Loucy (cell line): ENCODE results near the gene LGR5.

Experiments
- H2AFZ ChIP-seq: fragments of 200-600 bp; sonication (generic); 2 replicates; pipeline ENCODE4 v1.6.0; 2016; ENCODE audit warnings: antibody characterized with exemption, mild to moderate bottlenecking, low read length, moderate library complexity
- H3F3A ChIP-seq: fragments of 200-600 bp; 2 replicates; pipeline ENCODE4 v1.6.0; 2016; ENCODE audit warnings: antibody characterized with exemption, low read depth, mild to moderate bottlenecking
- H3K27me3 ChIP-seq: fragments of 200-600 bp; sonication (generic); 2 replicates; pipeline ENCODE4 v1.6.1; 2014; ENCODE audit warnings: low read length, mild to moderate bottlenecking; ENCODE audit not compliant: insufficient read depth, poor library complexity, severe bottlenecking
- H3K36me3 ChIP-seq: fragments of 200-600 bp; sonication (generic); 2 replicates; pipeline ENCODE4 v1.6.1; 2016; ENCODE audit warnings: low read length; ENCODE audit not compliant: insufficient read depth
- H3K4me1 ChIP-seq: fragments of 200-600 bp; sonication (generic); 2 replicates; pipeline ENCODE4 v1.5.1; 2014; ENCODE audit warnings: low read length, mild to moderate bottlenecking; ENCODE audit not compliant: insufficient read depth, poor library complexity, severe bottlenecking
- H3K4me2 ChIP-seq: fragments of 200-600 bp; sonication (generic); 2 replicates; pipeline ENCODE4 v1.6.0; 2014; ENCODE audit warnings: antibody characterized with exemption, low read length, low read depth, mild to moderate bottlenecking; ENCODE audit not compliant: poor library complexity, severe bottlenecking
- H3K4me3 ChIP-seq: fragments of 200-600 bp; sonication (generic); 2 replicates; pipeline ENCODE4 v1.5.1; 2014; ENCODE audit warnings: low read length, mild to moderate bottlenecking, mixed read lengths; ENCODE audit not compliant: poor library complexity, severe bottlenecking
- H3K79me2 ChIP-seq: fragments of 200-600 bp; sonication (generic); 2 replicates; pipeline ENCODE4 v1.6.1; 2014; ENCODE audit warnings: low read length; ENCODE audit not compliant: insufficient read depth
- H3K9ac ChIP-seq: fragments of 200-600 bp; sonication (generic); 2 replicates; pipeline ENCODE4 v1.6.0; 2014; ENCODE audit warnings: mild to moderate bottlenecking, low read depth, low read length, moderate library complexity; ENCODE audit not compliant: poor library complexity, severe bottlenecking
- H3K9me2 ChIP-seq: fragments of 200-600 bp; sonication (generic); replicated peaks from 2 replicates; pipeline ENCODE4 v1.6.1; 2016; ENCODE audit warnings: low read depth, low read length, mixed read lengths
- H3K9me3 ChIP-seq: fragments of 200-600 bp; sonication (generic); 2 replicates; pipeline ENCODE4 v1.6.1; 2014; ENCODE audit warnings: mild to moderate bottlenecking, antibody characterized with exemption, low read length, low read depth; ENCODE audit not compliant: insufficient read depth
- H4K20me1 ChIP-seq: fragments of 200-600 bp; sonication (generic); 2 replicates; pipeline ENCODE4 v1.6.0; 2014; ENCODE audit warnings: antibody characterized with exemption, low read length, mild to moderate bottlenecking; ENCODE audit not compliant: insufficient read depth, poor library complexity, severe bottlenecking
- CTCF ChIP-seq: fragments of 200-600 bp; sonication (generic); conservative IDR thresholded peaks from 2 replicates; pipeline ENCODE4 v1.5.1; 2014; ENCODE audit warnings: mild to moderate bottlenecking, antibody characterized with exemption, low read length
- EZH2phosphoT487 ChIP-seq: fragments of 200-600 bp; IDR thresholded peaks from 2 replicates; pipeline ENCODE4 v1.6.1; 2018; ENCODE audit warnings: antibody characterized with exemption, mild to moderate bottlenecking, moderate library complexity, borderline replicate concordance

LGR5 gene

GRCh38 chr12:71538807-71539206 is 99.2 kb downstream of the LGR5 start:
- no peaks in the 10 kb centered on the region for H3K27me3 ChIP-seq
- peaks cover 6% of the 10 kb centered on the region for H3K4me1 ChIP-seq
- TF ChIP-seq CTCF (no peak), EZH2phosphoT487 (no peak)
- H3K4me2 ChIP-seq: no peak overlapping the region
- H3K9me2 ChIP-seq: no peaks in the 10 kb centered on the region
- H3K36me3 ChIP-seq: no peaks in the 10 kb centered on the region
- no peak overlapping the region for H3K9ac ChIP-seq
- no peaks in the 10 kb centered on the region for H3K79me2 ChIP-seq
- no peaks in the 10 kb centered on the region for H3K9me3 ChIP-seq
- H3K4me3 ChIP-seq: no peak overlapping the region
- H3F3A ChIP-seq: no peaks in the 10 kb centered on the region
- no peaks in the 10 kb centered on the region for H4K20me1 ChIP-seq
- H2AFZ ChIP-seq: no peak overlapping the region

GRCh38 chr12:71541583-71541982 is 102.0 kb downstream of the LGR5 start:
- no peaks in the 10 kb centered on the region for H3K79me2 ChIP-seq
- no peaks in the 10 kb centered on the region for H4K20me1 ChIP-seq
- H3K4me2 ChIP-seq: no peak overlapping the region
- no peak overlapping the region for H3K4me3 ChIP-seq
- no peaks in the 10 kb centered on the region for H3K9me3 ChIP-seq
- H3K9ac ChIP-seq: no peak overlapping the region
- TF ChIP-seq CTCF: no peak
- no peak for TF ChIP-seq EZH2phosphoT487
- H3F3A ChIP-seq: no peaks in the 10 kb centered on the region
- no peak overlapping the region for H2AFZ ChIP-seq
- no peaks in the 10 kb centered on the region for H3K9me2 ChIP-seq
- H3K27me3 ChIP-seq: no peaks in the 10 kb centered on the region
- H3K4me1 ChIP-seq: peaks cover 4% of the 10 kb centered on the region
- H3K36me3 ChIP-seq: no peaks in the 10 kb centered on the region

- H3K9ac ChIP-seq: no peak overlapping the region
- no peaks in the 10 kb centered on the region for H3K9me3 ChIP-seq
- no peak overlapping the region for H2AFZ ChIP-seq
- no peak overlapping the region for H3K4me2 ChIP-seq
- H4K20me1 ChIP-seq: no peaks in the 10 kb centered on the region
- peaks cover 8% of the 10 kb centered on the region for H3K4me1 ChIP-seq
- no peaks in the 10 kb centered on the region for H3F3A ChIP-seq
- TF ChIP-seq CTCF (no peak), EZH2phosphoT487 (no peak)
- no peaks in the 10 kb centered on the region for H3K27me3 ChIP-seq
- H3K9me2 ChIP-seq: no peaks in the 10 kb centered on the region
- no peak overlapping the region for H3K4me3 ChIP-seq
- H3K79me2 ChIP-seq: no peaks in the 10 kb centered on the region
- H3K36me3 ChIP-seq: no peaks in the 10 kb centered on the region
Measured at GRCh38 chr12:71546322-71546861, 106.8 kb downstream of the LGR5 start.
